Astrocyte of the cerebellum (primary cell): ENCODE data around the gene OPCML.

Experiments used
- DNase-seq: peaks from one replicate; pipeline ENCODE4 v3.0.0-alpha.2; 2011; ENCODE audit warnings: low read depth
- H3K4me3 ChIP-seq: 2 replicates; pipeline ENCODE4 v1.5.1; 2011; ENCODE audit warnings: mild to moderate bottlenecking, low read depth, low read length, moderate library complexity
- CTCF ChIP-seq: IDR thresholded peaks from 2 replicates; pipeline ENCODE4 v1.5.1; 2012; ENCODE audit warnings: low read length, low read depth, moderate library complexity, mild to moderate bottlenecking; ENCODE audit errors: missing control alignments
- in situ Hi-C: cut with HindIII; loops from 2 replicates; pipeline ENCODE4 v1.10.0; 2017; ENCODE audit warnings: low sequenced_read_pairs

Gene OPCML

DNA sequence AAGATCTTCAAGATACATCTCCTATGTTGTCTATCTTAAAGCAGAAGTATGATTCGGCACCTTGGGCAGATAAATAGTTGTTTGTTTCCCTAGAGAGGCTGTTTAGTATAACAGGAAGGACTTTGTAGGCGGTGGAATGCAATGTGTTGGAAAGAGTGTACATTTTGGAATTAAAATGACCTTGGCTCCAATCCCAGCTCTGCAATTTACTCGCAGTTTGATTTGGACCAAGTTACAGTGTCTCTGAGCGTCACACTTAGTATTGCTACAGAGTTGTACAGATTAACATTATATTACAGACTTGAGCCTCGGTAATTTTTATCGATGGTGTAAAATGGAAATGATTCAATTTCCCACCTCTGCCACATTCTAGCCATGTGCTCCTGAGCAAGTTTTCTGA lies 265.3 kb downstream of the OPCML start:
- DNase-seq = no peak
- TF ChIP-seq CTCF = no peak
- H3K4me3 ChIP-seq = no peak overlapping the region
- in situ Hi-C loops = no loop called here

DNA sequence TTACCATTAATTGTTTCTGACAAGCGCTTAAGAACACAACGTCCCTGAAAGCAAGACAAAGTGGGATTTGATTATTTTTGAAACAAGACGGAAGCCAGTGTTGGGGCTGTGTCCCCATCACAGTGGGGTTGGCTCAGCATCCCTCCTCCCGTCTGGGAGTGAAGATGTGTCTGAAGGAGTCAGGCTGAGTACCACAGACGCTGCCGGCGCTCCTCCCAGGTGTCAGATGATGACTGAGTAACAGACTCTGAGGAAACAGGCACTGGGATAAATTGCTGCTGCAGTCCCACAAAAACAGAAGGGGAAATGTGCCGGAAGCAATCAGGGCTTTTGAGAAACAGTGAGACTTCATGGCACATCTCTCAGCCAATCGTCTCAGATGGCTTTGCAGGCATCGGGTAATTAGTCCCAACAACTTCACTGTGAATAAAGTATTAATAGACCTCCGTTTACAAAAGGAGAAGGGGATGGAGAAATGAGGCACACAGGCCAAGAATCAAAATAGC lies 266.7 kb downstream of the OPCML start:
- TF ChIP-seq CTCF = no peak
- no peak overlapping the region for H3K4me3 ChIP-seq
- DNase-seq = no peak
- in situ Hi-C loops = no loop called here

GRCh38 chr11:133263332-133263731 lies 269.0 kb downstream of the OPCML start:
- no peak overlapping the region for H3K4me3 ChIP-seq
- no peak for TF ChIP-seq CTCF
- no peak for DNase-seq
- in situ Hi-C loops = no loop called here

DNA sequence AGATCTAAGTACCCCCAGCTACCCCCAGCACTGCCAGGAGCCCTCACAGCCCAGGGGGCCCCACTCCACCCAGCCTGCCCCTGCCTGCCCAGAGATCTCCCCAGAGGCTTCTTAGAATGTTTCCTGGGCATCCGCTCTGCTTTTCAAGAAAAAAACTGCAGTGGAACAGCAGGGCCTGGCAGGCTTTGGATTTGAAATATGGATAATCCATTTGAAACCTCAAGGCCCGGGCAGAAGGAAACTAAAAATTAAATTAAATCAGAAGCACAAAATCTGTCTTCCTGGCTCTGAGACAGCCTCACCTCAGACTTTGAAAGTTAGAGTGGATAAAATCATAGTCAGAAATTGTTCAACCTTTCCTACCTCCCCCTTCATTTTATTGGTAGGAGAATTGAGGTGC lies 273.6 kb downstream of the OPCML start:
- in situ Hi-C loops = no loop called here
- no peak for TF ChIP-seq CTCF
- no peak for DNase-seq
- no peak overlapping the region for H3K4me3 ChIP-seq

- H3K4me3 ChIP-seq = no peak overlapping the region
- DNase-seq = no peak
- no peak for TF ChIP-seq CTCF
- in situ Hi-C loops = no loop called here
These were observed 277.7 kb downstream of the OPCML start for GRCh38 chr11:133254601-133255000.

DNA sequence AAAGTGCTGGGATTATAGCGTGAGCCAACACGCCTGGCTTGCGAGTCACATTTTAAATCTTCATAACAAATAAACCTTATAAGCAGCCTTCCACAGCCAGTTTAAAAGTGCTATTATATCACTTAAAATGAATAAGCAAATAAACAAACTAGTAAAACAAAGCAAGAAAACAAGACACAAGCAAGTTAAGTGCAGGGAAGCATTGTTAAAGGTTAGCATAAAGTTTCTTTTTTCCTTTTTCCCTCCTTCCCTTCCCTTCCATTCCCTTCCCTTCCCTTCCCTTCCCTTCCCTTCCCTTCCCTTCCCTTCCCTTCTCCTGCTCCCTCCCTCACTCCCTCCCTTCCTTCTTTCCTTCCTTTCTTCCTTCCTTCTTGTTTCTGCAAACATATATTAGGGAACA lies 278.7 kb downstream of the OPCML start:
- no peak for TF ChIP-seq CTCF
- in situ Hi-C loops = no loop called here
- no peak for DNase-seq
- H3K4me3 ChIP-seq = no peak overlapping the region

GRCh38 chr11:133251841-133252240 lies 280.5 kb downstream of the OPCML start:
- H3K4me3 ChIP-seq = no peak overlapping the region
- in situ Hi-C loops = no loop called here
- no peak for DNase-seq
- no peak for TF ChIP-seq CTCF
